ENCODE data around the gene YTHDC1. TPM values are rescaled to one million over a fixed set of nuclear protein-coding genes. Genes with fewer than 3 reads are reported as not detected.

Gene YTHDC1
- total and polyA plus RNA-seq, 2 of the 8 experiments (the other 6 are each of a cell fraction or from before 2014, with no cell fraction given), result 25.7 to 89.5 TPM

GRCh38 chr4:68365068-68365467, 15.2 kb upstream of the YTHDC1 start (continued):
- TF ChIP-seq CHD7 (IDR thresholded peaks at IDR 0.05; ENCODE audit: insufficient replicate concordance, low read length) (no peak), TCF12 (IDR thresholded peaks at IDR 0.05; ENCODE audit: low read depth, low read length) (no peak), SIRT6 (IDR thresholded peaks at IDR 0.05; ENCODE audit: low read length) (no peak), RXRA (IDR thresholded peaks at IDR 0.05; ENCODE audit: insufficient read depth, low read depth, low read length) (no peak), CTCF (IDR thresholded peaks at IDR 0.05; ENCODE audit: control extremely low read depth in 1 of 3, insufficient read depth in 1 of 3, low read depth in 1 of 3, low read length in 3 of 3) (no peak), TBP (IDR thresholded peaks at IDR 0.05; ENCODE audit: low read depth, low read length) (no peak), CREB1 (IDR thresholded peaks at IDR 0.05) (no peak), NANOG (IDR thresholded peaks at IDR 0.05; ENCODE audit: insufficient read depth, low read depth, low read length, poor library complexity, severe bottlenecking) (no peak), JUND (IDR thresholded peaks at IDR 0.05; ENCODE audit: low read length) (no peak), HDAC6 (IDR thresholded peaks at IDR 0.05; ENCODE audit: low read depth, low read length) (no peak)

All from H1 (cell line).